KMS-11 (cell line): ENCODE data around the gene PCARE.

ENCODE experiments used
- H2AFZ ChIP-seq: fragments of 200-600 bp; sonication (generic); 2 replicates; pipeline ENCODE4 v1.6.1; 2016; ENCODE audit warnings: antibody characterized with exemption, mixed run types, low read depth
- H3K27ac ChIP-seq: fragments of 200-600 bp; sonication (generic); 2 replicates; pipeline ENCODE4 v1.6.1; 2016; ENCODE audit warnings: mild to moderate bottlenecking, mixed run types
- H3K27me3 ChIP-seq: fragments of 200-600 bp; sonication (generic); 2 replicates; pipeline ENCODE4 v1.6.1; 2017; ENCODE audit warnings: mild to moderate bottlenecking, low read depth, mixed run types, moderate library complexity; ENCODE audit not compliant: insufficient read depth
- H3K36me3 ChIP-seq: fragments of 200-600 bp; sonication (generic); 2 replicates; pipeline ENCODE4 v1.6.1; 2017; ENCODE audit warnings: mild to moderate bottlenecking, mixed run types; ENCODE audit not compliant: insufficient read depth
- H3K4me1 ChIP-seq: fragments of 200-600 bp; sonication (generic); 2 replicates; pipeline ENCODE4 v1.6.1; 2016; ENCODE audit warnings: mild to moderate bottlenecking, low read depth, mixed run types; ENCODE audit not compliant: poor library complexity, severe bottlenecking
- H3K4me2 ChIP-seq: fragments of 200-600 bp; sonication (generic); 2 replicates; pipeline ENCODE4 v1.7.0; 2016; ENCODE audit warnings: mild to moderate bottlenecking, mixed run types
- H3K4me3 ChIP-seq: fragments of 200-600 bp; sonication (generic); IDR thresholded peaks from 2 replicates; pipeline ENCODE4 v1.6.1; 2017; ENCODE audit warnings: low read depth, low read length, mixed read lengths; ENCODE audit not compliant: insufficient read depth
- H3K79me2 ChIP-seq: fragments of 200-600 bp; sonication (generic); 2 replicates; pipeline ENCODE4 v1.6.1; 2016; ENCODE audit warnings: low read depth, mixed run types; ENCODE audit not compliant: insufficient read depth
- H3K9ac ChIP-seq: fragments of 200-600 bp; sonication (generic); 2 replicates; pipeline ENCODE4 v1.6.1; 2016; ENCODE audit warnings: mild to moderate bottlenecking, mixed run types
- H4K20me1 ChIP-seq: fragments of 200-600 bp; sonication (generic); 2 replicates; pipeline ENCODE4 v1.6.1; 2016; ENCODE audit warnings: mild to moderate bottlenecking, mixed run types; ENCODE audit not compliant: insufficient read depth
- TF ChIP-seq, protein P1 (sequence below): fragments of 200-600 bp; sonication (generic); conservative IDR thresholded peaks from 2 replicates; pipeline ENCODE4 v1.6.1; 2017; ENCODE audit warnings: low read depth, mild to moderate bottlenecking, antibody characterized with exemption, low read length, moderate library complexity, mixed read lengths

Gene PCARE

DNA sequence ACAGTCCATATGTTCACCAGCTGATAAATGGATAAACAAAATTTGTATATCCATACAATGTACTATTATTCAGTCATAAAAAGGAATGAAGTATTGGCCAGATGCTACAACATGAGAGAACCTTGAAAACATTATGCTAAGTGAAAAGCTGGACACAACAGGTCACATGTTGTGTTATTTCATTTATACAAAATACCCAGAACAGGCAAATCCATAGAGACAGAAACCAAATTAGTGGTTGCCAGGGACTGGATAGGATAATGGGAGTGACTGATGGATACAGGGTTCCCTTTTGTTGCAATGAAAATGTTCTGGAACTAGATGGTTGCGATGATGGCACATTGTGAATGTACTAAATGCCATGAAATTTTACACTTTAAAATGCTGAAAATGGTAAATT, 10.2 kb upstream of the PCARE start:
- no peak overlapping the region for H3K4me2 ChIP-seq
- H3K27me3 ChIP-seq: no peaks in the 10 kb centered on the region
- TF ChIP-seq, protein P1, sequence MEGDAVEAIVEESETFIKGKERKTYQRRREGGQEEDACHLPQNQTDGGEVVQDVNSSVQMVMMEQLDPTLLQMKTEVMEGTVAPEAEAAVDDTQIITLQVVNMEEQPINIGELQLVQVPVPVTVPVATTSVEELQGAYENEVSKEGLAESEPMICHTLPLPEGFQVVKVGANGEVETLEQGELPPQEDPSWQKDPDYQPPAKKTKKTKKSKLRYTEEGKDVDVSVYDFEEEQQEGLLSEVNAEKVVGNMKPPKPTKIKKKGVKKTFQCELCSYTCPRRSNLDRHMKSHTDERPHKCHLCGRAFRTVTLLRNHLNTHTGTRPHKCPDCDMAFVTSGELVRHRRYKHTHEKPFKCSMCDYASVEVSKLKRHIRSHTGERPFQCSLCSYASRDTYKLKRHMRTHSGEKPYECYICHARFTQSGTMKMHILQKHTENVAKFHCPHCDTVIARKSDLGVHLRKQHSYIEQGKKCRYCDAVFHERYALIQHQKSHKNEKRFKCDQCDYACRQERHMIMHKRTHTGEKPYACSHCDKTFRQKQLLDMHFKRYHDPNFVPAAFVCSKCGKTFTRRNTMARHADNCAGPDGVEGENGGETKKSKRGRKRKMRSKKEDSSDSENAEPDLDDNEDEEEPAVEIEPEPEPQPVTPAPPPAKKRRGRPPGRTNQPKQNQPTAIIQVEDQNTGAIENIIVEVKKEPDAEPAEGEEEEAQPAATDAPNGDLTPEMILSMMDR: no peak
- no peak overlapping the region for H3K9ac ChIP-seq
- no peaks in the 10 kb centered on the region for H3K79me2 ChIP-seq
- H3K4me3 ChIP-seq: no peak overlapping the region
- H3K36me3 ChIP-seq: no peaks in the 10 kb centered on the region
- H4K20me1 ChIP-seq: no peaks in the 10 kb centered on the region
- no peak overlapping the region for H2AFZ ChIP-seq
- H3K4me1 ChIP-seq: no peaks in the 10 kb centered on the region
- no peak overlapping the region for H3K27ac ChIP-seq

GRCh38 chr2:29082804-29083495, 8.6 kb upstream of the PCARE start:
- TF ChIP-seq, protein P1: no peak
- Histone ChIP-seq H3K79me2 (no peaks in the 10 kb centered on the region), H3K4me2 (no peak overlapping the region), H2AFZ (no peak overlapping the region), H4K20me1 (no peaks in the 10 kb centered on the region), H3K36me3 (no peaks in the 10 kb centered on the region), H3K9ac (no peak overlapping the region), H3K4me1 (no peaks in the 10 kb centered on the region), H3K27ac (no peak overlapping the region), H3K4me3 (no peak overlapping the region), H3K27me3 (no peaks in the 10 kb centered on the region)

DNA sequence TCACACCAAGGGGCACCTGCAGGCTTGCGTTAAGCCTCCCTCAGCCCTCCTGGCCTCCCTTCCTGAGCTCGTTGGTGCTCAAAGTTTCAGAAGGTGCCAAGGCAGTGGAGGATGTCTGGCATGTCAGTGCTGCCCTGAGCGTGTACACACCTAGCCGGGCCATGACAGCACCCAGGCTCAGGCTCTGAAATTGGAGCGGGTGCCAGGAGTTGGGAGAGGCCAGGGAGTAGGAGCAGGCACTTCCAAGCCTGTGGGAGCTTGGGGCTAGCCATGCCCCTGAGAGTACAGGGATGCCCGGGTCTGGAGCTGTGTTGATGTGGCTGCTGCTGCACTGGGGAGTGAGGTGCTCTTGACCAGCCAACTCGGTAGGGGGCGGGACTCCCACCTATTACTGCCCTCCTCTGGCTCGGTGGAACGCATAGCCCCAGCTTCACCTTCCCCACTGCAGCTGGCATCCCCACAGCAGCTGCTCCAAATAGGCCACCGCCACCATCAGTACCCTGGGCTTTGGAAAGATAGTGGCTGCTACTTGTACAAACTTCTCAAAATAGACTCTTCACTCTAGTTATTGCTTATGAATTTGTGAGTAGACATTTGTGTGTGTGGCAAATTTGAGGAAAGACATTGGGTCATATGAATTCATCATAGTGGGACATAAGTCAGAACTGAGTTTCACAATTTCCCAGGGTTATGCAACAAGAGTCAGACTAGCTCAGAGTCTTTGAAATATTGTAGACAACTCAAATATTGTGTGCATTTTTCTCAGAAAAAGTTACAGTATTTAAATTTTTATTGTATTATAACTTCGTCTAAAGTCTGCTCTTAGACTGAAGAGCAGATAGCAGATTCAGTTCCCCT, 6.8 kb upstream of the PCARE start:
- no peak overlapping the region for H3K27ac ChIP-seq
- H3K4me1 ChIP-seq: no peaks in the 10 kb centered on the region
- H2AFZ ChIP-seq: no peak overlapping the region
- H3K36me3 ChIP-seq: no peaks in the 10 kb centered on the region
- H3K9ac ChIP-seq: no peak overlapping the region
- no peaks in the 10 kb centered on the region for H4K20me1 ChIP-seq
- no peaks in the 10 kb centered on the region for H3K27me3 ChIP-seq
- H3K4me3 ChIP-seq: no peak overlapping the region
- no peaks in the 10 kb centered on the region for H3K79me2 ChIP-seq
- TF ChIP-seq, protein P1: no peak
- H3K4me2 ChIP-seq: no peak overlapping the region

- H3K79me2 ChIP-seq: no peaks in the 10 kb centered on the region
- TF ChIP-seq, protein P1: no peak
- H3K27me3 ChIP-seq: no peaks in the 10 kb centered on the region
- H4K20me1 ChIP-seq: no peaks in the 10 kb centered on the region
- H2AFZ ChIP-seq: no peak overlapping the region
- no peak overlapping the region for H3K4me3 ChIP-seq
- H3K4me1 ChIP-seq: no peaks in the 10 kb centered on the region
- H3K36me3 ChIP-seq: no peaks in the 10 kb centered on the region
- no peak overlapping the region for H3K9ac ChIP-seq
- no peak overlapping the region for H3K4me2 ChIP-seq
- no peak overlapping the region for H3K27ac ChIP-seq
These were observed 5.6 kb upstream of the PCARE start for GRCh38 chr2:29079887-29080286.
